Measurements from ENCODE around the gene CACNA2D3.

The CACNA2D3 gene

DNA sequence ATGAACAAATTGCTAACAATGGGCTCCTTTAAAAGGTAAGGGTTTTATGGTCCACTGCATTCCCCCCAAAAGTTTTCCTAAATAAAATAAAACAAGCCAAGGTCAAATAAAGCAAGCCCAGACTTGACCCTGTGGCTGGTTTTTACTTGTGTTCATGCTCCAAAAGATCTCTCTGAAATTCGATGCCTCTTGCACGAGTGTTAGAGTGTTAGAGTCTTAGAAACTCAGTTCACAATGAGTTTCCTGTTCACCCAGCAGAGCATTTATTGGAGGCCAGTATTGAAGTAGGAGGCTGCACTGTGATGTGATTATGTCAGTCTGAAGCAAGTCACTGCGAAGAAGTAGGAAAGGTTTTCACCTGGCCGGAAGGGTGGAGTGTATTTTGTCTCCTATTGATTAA is 865.4 kb downstream of the CACNA2D3 start:
- DNase-seq (ENCODE audit: low spot score) = no peak

DNA sequence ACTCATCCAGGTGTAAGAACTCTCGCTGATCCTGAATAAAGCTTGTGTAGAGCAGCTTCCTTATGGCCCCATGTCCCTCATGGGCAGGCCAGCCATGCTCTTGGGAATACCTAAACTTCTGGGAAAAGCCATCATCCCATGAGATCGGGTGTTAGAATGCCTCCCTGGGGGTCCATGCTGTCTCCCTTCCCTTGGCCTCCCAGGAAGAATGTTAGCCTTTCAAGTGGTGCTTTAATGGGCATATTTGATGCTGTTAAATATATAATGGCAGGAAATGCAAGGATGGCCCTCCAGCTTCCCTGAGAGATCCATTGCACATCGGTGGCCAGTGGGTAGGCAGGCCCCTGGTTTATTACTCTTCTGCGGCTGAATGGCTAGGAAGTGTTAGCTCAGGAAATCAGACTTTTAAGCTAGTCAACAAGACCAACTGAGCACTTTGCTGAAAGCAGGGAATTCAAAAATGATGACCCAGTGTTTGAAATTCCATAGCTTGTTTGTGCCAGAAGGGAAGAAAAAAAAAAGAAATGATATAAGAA is 866.0 kb downstream of the CACNA2D3 start:
- no peak for DNase-seq (ENCODE audit: low spot score)

DNA sequence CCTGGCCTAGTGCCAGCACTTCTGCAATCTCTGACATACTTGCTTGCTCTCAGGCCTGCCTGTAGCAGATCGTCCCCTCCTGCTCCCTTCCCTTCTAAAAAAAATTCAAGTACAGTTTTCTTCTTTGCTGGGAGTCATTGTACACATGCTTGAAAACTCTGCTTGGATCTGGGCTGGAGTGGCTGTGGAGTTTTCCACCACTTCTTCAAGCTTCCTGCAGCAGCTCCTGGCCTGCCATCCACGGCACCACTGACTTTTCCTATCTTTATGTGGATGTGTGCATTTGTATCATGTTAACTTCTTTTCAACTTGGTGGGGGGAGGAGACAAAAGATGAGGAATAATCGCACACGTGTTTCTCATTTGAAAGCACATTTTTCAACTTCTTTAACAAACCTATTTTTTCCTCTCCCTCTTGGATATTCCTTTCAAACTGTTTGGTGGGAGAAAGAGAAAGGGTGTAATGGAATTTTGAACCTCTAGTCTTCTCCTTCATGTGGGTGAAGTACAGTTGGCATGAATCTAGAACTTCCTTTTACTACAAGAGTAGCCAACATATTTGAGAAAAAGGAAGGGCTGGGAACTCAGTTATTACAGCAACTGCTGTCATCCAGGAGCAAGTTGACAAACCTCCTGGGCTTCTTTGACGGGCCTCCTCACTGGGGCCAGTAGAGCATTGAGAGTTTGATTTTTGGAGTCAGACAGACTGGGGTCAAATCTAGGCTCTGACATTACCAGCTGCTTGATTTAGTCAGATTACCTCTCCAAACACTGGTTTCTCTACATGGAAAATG is 866.7 kb downstream of the CACNA2D3 start:
- no peak for DNase-seq (ENCODE audit: low spot score)

DNA sequence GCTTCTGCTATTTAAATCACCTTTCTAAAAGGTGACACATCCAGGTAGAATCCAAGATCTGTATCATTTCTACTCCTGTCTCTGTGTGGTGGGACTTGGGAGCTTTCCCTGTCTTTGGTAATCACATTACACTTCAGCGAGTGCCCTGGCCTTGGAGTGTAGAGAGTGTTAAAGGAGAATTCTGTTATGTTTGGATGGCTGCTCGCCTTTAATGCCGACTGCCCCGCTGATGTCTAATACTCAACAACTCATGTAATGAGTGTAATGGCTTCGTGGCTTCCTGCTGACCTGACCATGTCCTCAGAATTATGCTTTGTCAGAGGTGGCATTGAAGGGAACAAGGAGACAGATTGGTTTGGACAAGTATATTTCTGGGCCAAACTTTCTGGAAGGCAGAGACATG is 871.8 kb downstream of the CACNA2D3 start:
- DNase-seq (ENCODE audit: low spot score) = no peak

DNA sequence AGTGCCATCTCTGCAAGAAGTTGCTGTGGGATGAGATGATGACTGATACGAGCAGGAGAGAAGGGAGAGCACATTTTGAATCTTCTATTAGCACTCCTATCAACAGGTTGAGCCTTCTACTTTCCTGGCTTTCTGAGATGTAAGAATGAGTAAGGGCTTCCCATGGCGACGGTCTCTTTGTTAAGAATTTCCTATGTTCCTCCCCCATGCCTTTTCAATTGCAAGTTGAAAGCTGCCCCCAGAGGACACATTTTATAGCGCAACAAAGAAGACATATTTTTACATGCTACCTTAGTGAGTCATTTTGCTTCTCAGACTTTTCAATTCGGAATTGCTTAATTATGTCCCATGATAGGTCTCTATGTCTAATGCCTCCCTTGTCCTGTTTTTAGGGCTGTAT is 876.8 kb downstream of the CACNA2D3 start:
- peak; percentile 5 for DNase-seq (ENCODE audit: low spot score)

DNA sequence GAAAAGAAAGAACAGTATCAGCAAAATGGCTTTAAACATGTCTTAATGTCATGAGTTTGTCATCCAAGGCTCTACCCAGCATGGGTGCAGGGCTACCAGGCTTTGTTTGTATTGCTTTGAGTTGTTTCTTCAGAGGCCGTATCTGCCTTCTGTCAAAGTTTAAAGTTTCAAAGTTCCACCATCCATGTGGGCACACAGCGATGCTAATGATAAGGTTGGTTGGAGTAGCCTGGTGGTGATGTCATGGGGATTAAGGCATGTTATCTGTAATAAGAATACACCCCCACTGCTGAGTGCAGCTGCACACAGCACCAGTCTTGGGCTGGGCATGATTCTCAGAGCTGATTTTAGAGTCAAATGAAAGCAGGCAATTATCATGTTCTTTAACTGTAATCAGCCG is 877.5 kb downstream of the CACNA2D3 start:
- DNase-seq (ENCODE audit: low spot score) = peak; percentile 18

DNA sequence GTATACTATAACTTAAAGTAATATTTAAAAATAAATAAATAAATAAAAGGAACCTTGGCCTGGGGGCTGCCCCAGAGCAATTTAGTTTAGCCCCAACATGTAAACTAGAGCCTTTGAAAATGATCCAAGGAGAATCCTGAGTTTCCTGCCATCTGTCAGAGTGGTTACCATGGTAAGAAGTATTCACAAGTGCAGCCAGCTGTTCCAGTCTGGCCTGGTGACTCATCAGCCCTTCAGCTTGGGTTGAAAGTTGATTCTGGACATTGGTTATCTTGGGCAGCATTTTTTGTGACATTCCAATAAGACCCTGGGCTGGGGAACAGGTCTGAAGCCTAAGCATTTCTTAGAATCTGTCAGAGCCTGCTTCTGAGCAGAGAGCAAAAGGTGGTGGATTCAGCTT is 878.2 kb downstream of the CACNA2D3 start:
- no peak for DNase-seq (ENCODE audit: low spot score)

DNA sequence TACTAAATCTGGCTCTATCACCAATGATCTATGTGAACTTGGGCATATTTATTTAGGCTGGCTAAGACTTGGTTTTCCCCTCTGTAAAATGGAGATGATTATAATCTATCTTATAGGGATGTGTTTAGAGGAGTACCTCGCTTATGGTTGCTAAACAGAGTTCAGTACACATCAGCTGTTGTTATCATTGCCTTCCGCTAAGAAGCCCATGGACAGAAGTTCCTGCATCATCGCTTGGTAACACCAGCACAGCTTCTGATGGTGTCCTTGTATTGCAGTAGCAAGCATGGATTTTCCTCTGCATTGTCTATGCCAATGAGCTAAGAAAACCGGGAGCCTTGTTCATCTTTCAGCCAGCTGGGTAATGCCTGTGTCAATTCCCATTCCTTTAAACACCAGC is 878.6 kb downstream of the CACNA2D3 start:
- no peak for DNase-seq (ENCODE audit: low spot score)

DNA sequence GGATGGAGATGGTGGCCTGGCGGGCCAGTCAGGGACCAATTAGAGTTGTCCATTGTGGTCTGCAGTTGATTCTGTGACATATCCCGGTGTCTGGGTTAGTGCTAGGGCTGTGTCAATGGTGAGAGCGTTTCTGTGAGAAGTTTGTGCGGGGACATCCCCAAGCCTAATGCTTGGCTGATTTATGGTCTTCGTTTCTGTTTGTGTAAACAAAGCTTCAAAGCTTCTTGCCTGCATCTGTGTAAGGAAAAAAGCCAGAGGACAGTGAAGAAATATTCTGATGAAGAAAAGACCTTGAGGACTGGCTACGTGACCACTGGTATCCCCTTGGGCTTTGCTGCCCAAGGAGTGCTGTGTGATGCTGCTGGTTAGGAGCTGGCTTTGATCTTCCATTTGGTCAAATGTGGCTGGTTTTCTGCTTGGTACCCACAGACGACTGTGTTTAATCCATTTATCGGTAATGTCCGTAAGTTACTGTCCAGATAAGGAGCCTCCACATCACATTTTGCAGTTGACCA is 880.1 kb downstream of the CACNA2D3 start:
- DNase-seq (ENCODE audit: low spot score) = no peak

DNA sequence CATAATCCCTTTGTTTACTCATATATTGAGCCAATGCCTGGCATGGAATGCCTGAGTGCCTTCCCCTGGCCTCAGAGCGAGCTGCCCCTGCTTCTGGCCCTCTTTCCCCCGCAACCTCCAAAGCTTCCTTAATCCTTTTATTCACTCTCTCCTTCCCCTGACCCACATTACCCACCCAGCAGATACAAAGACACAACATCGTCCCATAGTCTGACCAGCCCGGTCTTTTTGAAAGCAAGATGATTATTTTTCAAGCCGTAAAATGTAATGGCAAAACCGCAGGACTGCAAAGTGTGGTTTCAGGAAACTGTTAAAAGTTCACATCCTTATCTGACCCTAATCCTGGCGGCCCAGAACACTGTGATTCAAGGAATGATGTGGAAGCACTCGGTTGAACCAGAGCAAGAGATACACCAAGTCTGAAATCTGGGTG is 883.9 kb downstream of the CACNA2D3 start:
- no peak for DNase-seq (ENCODE audit: low spot score)

DNA sequence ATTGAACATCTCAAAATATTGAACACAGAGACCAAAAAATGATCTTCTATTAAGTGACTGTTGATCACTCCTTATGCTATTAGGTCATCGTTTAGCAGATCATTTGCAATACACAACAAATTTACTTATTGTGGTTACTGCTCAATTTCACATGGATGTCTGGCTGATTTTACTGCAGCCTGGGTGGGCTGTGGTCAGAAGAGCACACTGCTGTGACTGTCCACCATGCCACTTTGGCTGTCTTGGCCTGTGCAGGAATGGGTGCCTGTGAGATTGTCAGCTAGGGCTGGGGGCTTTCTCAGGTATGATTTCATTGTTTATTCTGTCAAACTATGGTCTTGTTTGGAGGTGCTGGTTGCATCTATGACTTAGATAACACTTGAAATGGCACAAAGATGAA is 885.6 kb downstream of the CACNA2D3 start:
- no peak for DNase-seq (ENCODE audit: low spot score)

DNA sequence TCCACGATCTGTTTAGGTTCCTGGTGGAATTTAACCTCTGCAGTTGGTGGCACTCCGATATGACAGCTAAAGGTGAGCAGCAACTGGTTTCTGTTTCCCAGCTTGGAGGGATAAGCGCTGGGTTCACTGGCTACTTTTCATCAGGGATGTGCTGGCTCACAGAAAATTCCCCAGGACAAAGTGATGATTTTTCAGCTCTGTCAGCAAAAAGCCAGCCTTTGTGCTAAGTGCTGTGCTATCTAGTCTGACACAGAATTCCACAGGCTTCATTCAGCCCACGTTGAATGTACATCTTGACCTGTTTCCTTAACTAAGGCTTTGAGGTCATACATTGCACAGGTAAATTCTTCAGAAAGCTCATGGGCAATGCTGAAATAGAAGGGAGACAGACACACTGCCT is 887.0 kb downstream of the CACNA2D3 start:
- DNase-seq (ENCODE audit: low spot score) = no peak

DNA sequence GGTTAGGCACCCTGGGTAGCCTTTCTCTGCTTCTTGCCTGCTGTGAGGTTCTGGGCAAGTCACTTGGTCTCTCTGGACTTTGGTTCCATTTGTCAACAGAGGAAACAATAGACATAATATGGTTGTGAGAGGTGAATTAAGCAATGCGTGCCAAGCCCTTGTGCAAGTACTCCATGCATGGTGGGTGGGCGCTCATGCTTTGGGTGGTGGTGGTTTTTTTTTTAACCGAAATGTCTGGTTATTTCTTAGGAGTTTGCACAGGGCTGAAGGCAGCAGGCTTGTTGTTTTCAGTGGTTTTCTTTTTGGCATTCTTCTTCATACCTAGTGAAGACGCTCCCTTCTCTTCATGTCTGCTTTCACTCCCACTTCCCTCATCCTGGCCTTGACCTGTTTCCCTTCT is 889.7 kb downstream of the CACNA2D3 start:
- no peak for DNase-seq (ENCODE audit: low spot score)

DNA sequence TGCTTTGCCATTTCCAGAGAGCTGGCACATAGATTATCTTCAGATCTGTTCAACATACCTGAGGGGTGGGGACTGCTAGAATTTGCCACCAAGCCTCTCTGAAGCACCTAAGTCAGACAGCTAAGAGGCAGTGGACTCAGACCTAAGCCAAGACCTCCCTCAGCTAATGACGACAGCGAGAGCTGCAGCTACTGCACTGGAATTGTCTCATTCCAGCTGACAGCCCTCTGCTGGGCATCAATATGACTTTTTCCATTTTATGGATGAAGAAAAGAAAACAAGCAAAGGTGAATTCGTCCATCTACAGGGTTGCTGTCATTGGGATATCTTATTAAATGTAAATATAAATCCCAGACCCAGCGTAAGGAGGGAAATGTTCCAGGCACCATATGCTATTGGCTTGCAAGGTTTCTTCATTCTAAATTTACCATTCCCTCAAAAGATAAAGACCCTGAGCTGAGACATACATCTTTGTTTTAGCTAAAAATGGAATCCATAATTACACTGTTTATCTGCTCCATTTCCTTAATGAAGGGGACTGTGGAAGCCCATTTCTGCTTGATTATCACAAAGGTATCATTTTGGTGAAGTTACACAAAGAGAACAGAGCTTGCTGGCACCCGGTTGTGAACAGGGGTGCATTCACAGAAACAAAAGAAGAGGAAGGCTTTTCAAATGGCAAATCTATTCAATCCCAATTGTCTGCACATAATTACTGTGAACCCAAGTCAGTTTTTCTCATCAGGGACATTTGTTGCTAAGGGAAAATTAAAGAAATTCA is 891.0 kb downstream of the CACNA2D3 start:
- DNase-seq (ENCODE audit: low spot score) = peak; percentile 30

DNA sequence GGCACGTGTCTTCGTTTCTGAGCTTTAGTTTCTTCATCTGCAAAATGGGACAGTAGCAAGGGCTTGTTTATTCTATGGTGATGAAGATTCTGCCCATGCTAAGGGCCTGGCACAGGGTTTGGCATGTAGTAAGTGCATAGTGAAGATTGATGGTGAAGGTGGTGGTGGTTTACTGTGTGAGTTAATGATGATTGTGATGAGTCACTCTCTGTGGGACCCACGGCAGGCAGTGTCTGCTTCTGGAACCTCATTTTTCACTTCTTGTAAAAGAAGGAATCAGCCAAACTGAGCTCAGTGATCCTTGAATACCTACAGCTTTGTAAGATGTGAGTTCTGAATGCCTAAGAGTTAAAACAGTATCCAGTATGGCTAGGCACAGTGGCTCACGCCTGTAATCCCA is 891.7 kb downstream of the CACNA2D3 start:
- no peak for DNase-seq (ENCODE audit: low spot score)

DNA sequence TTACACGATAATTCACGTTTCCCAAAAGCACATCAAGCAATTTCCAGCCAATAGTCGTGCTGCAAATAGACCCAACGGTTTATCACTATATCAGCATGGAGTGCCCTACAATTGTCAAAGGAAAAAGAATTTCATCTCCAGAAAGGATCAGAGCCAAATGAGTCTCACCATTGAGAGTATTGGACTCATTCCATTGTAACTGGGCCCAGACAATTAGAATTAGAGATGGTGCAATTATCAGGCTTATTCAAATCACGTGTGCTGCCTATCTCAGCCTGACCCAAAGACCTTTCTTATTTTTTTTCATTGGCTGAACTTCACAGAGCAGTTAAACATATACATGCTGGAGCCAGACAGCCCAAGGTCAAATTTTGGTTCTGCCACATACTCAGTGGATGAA is 892.6 kb downstream of the CACNA2D3 start:
- DNase-seq (ENCODE audit: low spot score) = no peak

DNA sequence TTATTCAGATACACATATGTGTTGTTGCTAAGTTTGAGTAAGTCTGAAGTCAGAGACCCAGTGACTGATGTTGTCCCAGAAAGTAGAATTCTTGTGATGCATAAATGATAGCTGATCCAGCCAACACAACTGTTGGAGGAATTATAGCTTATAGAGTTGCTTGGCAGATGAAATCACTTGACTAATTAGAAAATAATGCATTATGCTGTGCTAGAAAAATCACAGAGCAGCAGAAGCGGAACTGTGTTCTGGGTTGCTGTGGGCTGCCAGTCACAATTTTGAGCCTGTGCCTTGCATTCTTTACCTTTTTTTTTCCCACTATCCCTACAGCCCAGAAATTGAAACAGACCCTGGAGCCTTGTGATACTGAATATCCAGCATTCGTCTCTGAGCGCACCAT is 895.5 kb downstream of the CACNA2D3 start:
- no peak for DNase-seq (ENCODE audit: low spot score)

DNA sequence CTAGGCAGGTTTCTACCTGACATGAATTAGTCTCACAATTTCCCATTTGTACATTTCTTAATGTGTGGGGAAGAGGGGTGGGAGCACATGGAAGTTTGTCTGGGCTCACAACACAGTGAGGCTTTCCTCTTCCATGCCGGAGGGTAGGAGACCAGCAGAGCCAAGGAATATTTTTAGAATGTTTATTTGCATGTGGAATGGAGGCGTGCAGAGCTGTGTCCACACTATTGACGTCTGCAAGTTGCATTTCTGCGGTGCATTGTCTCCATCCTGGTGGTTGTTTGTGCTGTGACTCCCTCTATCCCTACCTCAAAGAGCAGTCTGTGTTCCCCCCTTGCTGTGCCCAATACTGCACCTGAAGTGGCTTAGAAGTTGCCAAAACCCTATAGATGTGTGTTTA is 908.6 kb downstream of the CACNA2D3 start:
- no peak for DNase-seq (ENCODE audit: low spot score)

DNA sequence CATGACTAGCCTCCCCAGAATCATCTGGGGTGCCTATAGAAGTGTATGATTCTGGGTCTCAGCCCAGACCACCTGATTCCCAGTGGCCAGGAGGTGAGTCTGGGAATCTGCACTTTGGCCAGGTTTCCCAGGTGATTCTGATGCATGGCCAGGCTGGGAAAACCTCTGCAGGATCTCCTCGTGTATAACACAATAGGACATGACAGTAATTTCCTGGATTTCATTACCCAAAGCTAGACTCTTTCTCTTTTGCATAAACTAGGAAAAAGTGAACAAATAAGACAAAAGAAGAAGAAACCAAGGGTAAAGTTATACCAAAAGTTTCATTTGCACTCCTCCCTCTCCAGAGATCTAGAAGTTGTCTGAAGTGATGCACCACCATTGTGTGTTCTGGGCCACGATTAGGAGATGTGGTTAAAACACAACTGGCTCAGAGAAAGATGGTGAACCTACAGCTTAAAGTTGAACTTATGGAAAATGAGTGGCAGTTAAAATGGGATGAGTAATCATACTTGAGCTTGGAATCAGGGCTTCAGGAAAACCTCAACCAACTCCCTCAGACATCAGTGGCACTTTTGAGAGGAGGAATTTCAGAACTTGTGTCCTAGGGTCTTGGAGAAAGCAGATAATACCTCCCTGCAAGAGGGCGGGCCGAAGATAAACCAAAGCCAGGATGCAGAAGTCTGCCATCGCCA is 914.7 kb downstream of the CACNA2D3 start:
- DNase-seq (ENCODE audit: low spot score) = peak; percentile 47

DNA sequence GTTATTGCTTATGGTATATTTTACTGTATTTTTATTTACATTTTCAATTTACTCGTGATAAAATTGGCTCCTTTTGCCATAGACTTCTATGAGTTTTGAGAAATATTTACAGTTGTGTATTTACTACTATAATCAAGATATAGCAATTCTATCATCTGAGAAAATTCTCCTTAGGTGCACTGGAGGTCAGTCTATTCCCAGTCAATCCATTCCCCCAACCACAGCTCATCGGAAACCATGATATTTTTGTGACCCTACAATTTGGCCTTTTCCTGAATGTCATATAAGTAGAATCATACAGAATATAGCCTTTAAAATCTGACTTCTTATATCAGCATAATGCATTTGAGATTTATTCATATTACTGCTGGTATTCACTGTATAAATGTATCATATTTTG is 920.2 kb downstream of the CACNA2D3 start:
- no peak for DNase-seq (ENCODE audit: low spot score)

DNA sequence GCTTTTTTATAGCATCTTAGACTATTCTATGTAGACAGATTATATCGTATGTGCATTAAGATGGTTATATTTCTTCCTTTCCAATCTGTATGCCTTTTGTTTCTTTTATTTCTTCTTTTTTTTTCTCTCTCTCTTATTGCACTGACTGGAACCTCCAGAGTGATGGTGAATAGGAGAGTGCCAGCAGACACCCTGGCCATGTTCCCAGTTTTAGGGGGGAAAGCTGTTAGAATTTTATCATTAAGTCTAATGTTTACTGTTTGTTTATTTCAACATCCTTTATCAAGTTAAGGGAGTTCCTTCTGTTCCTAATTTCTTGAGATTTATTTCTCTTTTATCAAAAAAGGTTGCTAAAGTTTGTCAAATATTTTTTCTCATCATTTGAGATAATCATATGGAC is 922.1 kb downstream of the CACNA2D3 start:
- no peak for DNase-seq (ENCODE audit: low spot score)

DNA sequence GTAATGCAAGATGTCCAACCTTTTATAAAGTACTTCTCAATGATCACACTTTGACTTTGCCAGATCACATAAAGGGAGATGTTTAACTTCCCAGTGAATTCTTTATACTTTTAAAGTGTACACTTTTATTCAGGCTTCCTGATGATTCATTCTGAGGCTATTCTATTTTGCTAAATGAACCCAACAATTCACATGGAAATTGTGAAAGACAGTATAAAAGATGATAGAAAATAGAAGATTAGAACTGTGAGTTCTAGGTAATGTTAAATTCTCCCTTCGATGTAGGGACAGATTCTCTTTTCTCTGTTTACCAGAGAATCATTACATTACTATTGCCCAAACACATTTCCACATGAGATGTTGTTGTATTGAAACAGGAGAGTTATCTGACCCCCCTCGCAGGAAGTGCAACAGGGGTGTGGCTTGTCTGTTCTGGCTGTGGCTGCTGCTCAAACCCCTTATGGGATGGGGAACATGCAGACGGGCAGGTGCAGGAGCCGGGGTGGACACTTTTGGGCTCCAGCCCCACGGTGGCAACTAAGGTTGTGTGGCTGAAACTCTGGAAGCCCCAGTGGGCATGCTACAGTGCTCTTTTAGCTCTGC is 936.8 kb downstream of the CACNA2D3 start:
- no peak for DNase-seq (ENCODE audit: low spot score)

Measured in SK-N-DZ (cell line).